LNCAP (cell line): Measurements from ENCODE around the gene EVA1C.

Source experiments
- CTCF ChIP-seq: fragments of 450-650 bp; IDR thresholded peaks from 2 replicates; pipeline ENCODE4 v1.5.1; 2017; ENCODE audit warnings: mild to moderate bottlenecking

The EVA1C gene

GRCh38 chr21:32413015-32413504 is 554 bp downstream of the EVA1C start:
- no peak for TF ChIP-seq CTCF

- TF ChIP-seq CTCF = no peak
Observed at GRCh38 chr21:32413697-32414578, 1.4 kb downstream of the EVA1C start.

GRCh38 chr21:32414579-32415358 is 2.3 kb downstream of the EVA1C start:
- peak; percentile 30; the same call in 1 of the 2 replicates for TF ChIP-seq CTCF

- no peak for TF ChIP-seq CTCF
Observed at GRCh38 chr21:32415451-32416398, 3.2 kb downstream of the EVA1C start.

GRCh38 chr21:32418146-32418545 is 5.6 kb downstream of the EVA1C start:
- no peak for TF ChIP-seq CTCF

GRCh38 chr21:32422064-32422463 is 9.6 kb downstream of the EVA1C start:
- no peak for TF ChIP-seq CTCF
